GM12865 (cell line): ENCODE data around the gene RNF220.

Source experiments
- DNase-seq: peaks from one replicate; pipeline ENCODE4 v3.0.0; 2010; ENCODE audit warnings: low read depth
- H3K4me3 ChIP-seq: 2 replicates; pipeline ENCODE4 v1.5.1; 2011; ENCODE audit warnings: mild to moderate bottlenecking, low read depth, low read length, control low read depth
- CTCF ChIP-seq: IDR thresholded peaks from 2 replicates; pipeline ENCODE4 v1.5.1; 2011; ENCODE audit warnings: low read length, control low read depth, low read depth, inconsistent platforms; ENCODE audit not compliant: insufficient read depth; ENCODE audit errors: missing control alignments

Gene RNF220

GRCh38 chr1:44447051-44447810 lies 42.2 kb downstream of the RNF220 start:
- no peak overlapping the region for H3K4me3 ChIP-seq
- DNase-seq, result no peak
- TF ChIP-seq CTCF, result no peak

GRCh38 chr1:44453798-44454349 lies 48.8 kb downstream of the RNF220 start:
- H3K4me3 ChIP-seq, result no peak overlapping the region
- no peak for DNase-seq
- no peak for TF ChIP-seq CTCF

- DNase-seq, result no peak
Observed at GRCh38 chr1:44454704-44455103, 49.6 kb downstream of the RNF220 start.

GRCh38 chr1:44460107-44460882 lies 55.2 kb downstream of the RNF220 start:
- no peak for DNase-seq
- H3K4me3 ChIP-seq, result no peak overlapping the region
- no peak for TF ChIP-seq CTCF

More at GRCh38 chr1:44454704-44455103, 49.6 kb downstream of the RNF220 start:
- H3K4me3 ChIP-seq, result no peak overlapping the region
- TF ChIP-seq CTCF, result no peak

GRCh38 chr1:44464361-44464760 lies 59.3 kb downstream of the RNF220 start:
- H3K4me3 ChIP-seq, result no peak overlapping the region
- no peak for DNase-seq
- TF ChIP-seq CTCF, result no peak

GRCh38 chr1:44467566-44467965 lies 62.5 kb downstream of the RNF220 start:
- no peak overlapping the region for H3K4me3 ChIP-seq
- no peak for TF ChIP-seq CTCF
- no peak for DNase-seq
